ENCODE measurements around the gene EPS15. TPM values are rescaled to one million over a fixed set of nuclear protein-coding genes. Genes with fewer than 3 reads are reported as not detected.

The EPS15 gene
- total RNA-seq, 2 donors from 2014 or later, result 54.2 to 65.4 TPM

DNA sequence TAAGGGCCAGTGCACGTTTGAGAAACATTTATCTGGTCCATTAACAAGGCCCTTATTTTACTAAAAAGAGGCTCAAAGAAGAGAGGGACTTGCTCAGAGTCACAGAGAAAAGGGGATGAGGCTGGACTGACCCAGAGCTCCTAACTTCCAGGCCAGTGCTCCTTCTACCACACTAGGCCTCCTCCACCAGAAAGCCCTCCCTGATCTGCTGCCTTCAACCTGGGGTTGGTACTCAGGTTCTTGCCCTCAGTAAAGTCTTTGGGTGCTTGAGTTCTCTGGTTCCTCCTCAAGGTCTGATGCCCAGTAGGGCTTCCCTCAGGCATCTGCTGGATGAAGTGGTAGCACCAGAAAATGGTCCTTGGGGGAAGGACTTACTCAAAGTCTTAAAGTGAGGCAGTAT is 214.7 kb downstream of the EPS15 start:
- H3K9me3 Mint-ChIP-seq, result no peaks in the 10 kb centered on the region
- H3K36me3 Mint-ChIP-seq (ENCODE audit: low read depth), result no peaks in the 10 kb centered on the region
- peak overlapping the region; percentile 48 for H3K27ac Mint-ChIP-seq
- no peak for ATAC-seq (replicated peaks)
- H3K4me3 Mint-ChIP-seq, result no peak overlapping the region
- no peaks in the 10 kb centered on the region for H3K27me3 Mint-ChIP-seq
- no peaks in the 10 kb centered on the region for H3K4me1 Mint-ChIP-seq

Other genes starting within 250 kb of the EPS15 start
- under 1 TPM in 1 of 2 donors, not detected in 1; 0.74 TPM for gene TTC39A, start 188.7 kb downstream of the EPS15 start, total RNA-seq
- 10 to 100 TPM; 42.9 to 47.6 TPM for gene OSBPL9, start 97.8 kb upstream of the EPS15 start, total RNA-seq

All from activated T-helper 17 cell treated with anti-CD3 and anti-CD28 coated beads, Interleukin-2, amount 50 U/mL, for 72 hours (primary cell).